Breast epithelium (tissue), 3 donors: ENCODE results near the gene KAT7.

ENCODE experiments used
- POLR2A ChIP-seq: fragments of 450-650 bp; IDR thresholded peaks from one replicate; pipeline ENCODE4 v1.6.1; 2016; ENCODE audit warnings: antibody characterized with exemption, mild to moderate bottlenecking, moderate library complexity
- POLR2AphosphoS5 ChIP-seq, 3 donors: sonication (generic); formaldehyde crosslinking; IDR thresholded peaks; one replicate each; pipeline ENCODE4 v1.6.1; 2017; ENCODE audit warnings: antibody characterized with exemption in 3 of 3
- TF ChIP-seq, protein P1 (sequence below), 3 donors: fragments of 450-650 bp; IDR thresholded peaks; one replicate each; pipeline ENCODE4 v1.5.1; 2016 to 2017; ENCODE audit warnings: antibody characterized with exemption in 3 of 3, mild to moderate bottlenecking in 3 of 3, moderate library complexity in 3 of 3

DNA sequence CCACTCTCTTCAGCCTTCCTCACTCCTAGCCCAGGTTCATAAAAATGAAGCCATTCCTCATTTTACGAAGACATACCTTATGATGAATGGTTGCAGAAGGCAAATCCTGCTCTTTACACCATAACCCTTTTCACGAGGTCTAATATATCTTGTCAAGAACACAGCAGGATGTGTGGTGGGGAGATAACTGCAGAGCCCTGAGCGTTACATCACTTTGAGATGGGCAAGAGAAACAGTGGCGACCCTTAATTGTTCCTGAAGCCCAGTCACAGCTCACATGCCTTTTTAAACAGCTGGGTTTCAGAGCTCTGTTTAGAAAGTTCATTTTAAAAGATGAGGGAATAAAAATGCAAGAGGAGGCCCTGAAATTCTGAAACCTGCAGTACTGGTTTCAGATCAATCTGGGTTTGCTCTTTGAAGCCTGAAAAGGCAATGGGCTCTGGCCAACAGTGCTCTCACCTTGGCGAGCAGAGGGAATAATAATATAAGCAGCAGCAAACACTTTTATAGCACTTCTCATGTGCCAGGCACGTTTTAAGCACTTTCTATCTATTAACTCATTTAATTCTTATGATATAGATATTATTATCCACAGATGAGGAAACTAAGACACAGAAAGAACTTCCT lies 27.4 kb upstream of the KAT7 start:
- TF ChIP-seq, protein P1, sequence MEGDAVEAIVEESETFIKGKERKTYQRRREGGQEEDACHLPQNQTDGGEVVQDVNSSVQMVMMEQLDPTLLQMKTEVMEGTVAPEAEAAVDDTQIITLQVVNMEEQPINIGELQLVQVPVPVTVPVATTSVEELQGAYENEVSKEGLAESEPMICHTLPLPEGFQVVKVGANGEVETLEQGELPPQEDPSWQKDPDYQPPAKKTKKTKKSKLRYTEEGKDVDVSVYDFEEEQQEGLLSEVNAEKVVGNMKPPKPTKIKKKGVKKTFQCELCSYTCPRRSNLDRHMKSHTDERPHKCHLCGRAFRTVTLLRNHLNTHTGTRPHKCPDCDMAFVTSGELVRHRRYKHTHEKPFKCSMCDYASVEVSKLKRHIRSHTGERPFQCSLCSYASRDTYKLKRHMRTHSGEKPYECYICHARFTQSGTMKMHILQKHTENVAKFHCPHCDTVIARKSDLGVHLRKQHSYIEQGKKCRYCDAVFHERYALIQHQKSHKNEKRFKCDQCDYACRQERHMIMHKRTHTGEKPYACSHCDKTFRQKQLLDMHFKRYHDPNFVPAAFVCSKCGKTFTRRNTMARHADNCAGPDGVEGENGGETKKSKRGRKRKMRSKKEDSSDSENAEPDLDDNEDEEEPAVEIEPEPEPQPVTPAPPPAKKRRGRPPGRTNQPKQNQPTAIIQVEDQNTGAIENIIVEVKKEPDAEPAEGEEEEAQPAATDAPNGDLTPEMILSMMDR (IDR thresholded peaks at IDR 0.05): no peak
- TF ChIP-seq POLR2AphosphoS5 (IDR thresholded peaks at IDR 0.05): no peak
- no peak for TF ChIP-seq POLR2A
